NK-92 (cell line): ENCODE results near the gene REG3G.

ENCODE experiments used
- DNase-seq: peaks from one replicate; lab custom pipeline; 2025; ENCODE audit not compliant: unreplicated experiment; lab: John Stamatoyannopoulos, UW

Gene REG3G

DNA sequence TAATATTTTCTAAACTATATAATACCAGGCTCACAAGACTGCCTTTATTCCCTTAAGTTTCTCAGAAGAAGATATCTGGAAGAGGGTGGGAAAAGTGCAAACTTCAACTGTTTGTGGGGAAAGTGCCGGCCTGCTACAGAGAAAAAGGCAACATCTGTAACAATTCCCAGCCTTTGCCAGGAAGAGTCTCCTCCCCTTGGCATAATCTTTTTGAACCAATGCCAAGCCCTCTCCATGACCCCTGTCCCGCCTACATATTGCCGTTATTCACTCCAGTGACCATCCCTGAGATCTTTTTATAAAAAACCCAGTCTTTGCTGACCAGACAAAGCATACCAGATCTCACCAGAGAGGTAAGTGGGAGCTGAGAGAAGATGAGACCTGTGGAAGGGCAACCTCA is at the start of gene REG3G:
REG3G (plus strand) TSS at position 282 of the 400 bp plus-strand sequence. CDS start 392 bp downstream, outside the sequence.
- no peak for DNase-seq

DNA sequence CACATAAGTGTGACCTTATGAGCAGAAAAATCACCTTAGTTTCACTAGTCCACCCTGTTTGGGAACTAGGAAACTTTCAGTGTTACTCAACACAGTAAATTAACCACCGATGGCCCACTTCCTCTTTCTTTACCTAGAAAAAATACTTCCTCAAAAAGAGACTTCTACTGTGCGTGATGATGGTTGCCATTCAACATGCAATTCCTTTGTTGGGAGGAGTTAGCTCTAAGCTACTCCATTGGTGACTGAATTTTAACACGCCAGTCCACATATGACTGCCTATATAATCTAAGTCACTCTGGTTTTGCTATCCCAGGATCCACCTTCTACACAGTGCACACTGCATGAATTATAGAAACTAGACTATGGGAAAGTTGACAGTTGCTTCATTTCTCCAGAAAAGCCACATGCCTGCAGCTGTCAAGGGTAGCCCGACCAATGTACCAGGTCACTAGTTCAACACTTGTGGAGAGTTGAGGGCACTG is 47.8 kb upstream of the REG3G start:
- no peak for DNase-seq

GRCh38 chr2:78978340-78978739 is 47.2 kb upstream of the REG3G start:
- DNase-seq = no peak

- DNase-seq = no peak
Observed at GRCh38 chr2:78979380-78980151, 45.9 kb upstream of the REG3G start.

GRCh38 chr2:78980152-78980465 is 45.4 kb upstream of the REG3G start:
- DNase-seq = no peak

DNA sequence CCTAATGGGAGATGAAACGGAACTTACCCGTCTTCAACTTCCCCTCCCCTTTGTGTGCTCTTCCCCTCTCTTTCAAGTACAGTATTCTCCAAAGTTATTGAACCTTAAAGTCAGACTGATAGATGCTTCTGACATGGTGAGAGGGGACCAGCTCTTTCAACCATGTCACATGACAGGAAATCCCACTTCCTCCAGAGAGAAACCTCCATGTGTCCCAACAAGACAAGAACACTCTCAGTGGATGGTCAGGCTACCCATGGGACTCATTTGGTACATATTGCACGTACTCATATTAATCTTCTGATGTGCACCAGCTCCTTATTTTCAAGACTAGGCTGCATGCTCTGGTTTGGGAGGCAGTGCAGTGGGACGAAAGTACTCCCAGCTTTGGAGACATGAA is 44.6 kb upstream of the REG3G start:
- no peak for DNase-seq

GRCh38 chr2:78982638-78983330 is 42.7 kb upstream of the REG3G start:
- DNase-seq = no peak

GRCh38 chr2:78984386-78984785 is 41.1 kb upstream of the REG3G start:
- no peak for DNase-seq

DNA sequence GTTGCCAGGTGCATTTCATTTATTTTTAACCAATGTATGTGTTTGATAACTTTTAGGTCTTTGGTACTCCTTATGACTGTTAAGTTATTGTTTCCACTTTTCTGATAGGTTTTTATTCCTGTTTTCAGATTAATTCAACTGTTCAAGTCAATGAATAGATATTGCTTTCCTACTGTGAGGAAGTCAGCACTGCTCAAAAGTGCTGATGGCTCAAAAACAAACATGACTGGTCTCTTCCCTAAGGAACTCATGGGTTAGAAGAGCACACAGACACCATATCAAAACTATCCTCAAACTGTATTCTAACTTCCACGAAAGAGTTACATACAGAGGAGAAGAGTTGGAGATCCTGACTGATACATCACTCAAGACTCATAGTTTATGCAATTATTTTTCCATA is 39.9 kb upstream of the REG3G start:
- no peak for DNase-seq

- no peak for DNase-seq
Observed at GRCh38 chr2:78989051-78989450, 36.5 kb upstream of the REG3G start.

DNA sequence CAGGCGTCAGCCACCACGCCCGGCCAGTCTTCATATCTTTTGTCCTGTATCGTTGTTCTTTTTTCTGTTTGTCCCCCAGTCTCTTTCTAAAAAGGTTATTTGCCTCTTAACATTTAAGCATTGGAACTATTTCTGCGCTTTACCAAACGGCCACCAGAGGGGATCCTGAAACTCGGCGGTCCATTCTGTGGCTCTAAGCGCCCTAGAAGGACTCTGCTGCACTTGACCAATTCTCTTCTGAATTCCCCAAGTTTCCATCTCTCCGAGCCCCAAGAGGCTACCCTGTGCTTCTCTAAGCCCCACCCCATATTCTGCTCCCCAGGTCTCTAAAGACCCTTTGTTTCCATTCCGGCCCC is 33.1 kb upstream of the REG3G start:
- no peak for DNase-seq

- DNase-seq = no peak
Observed at GRCh38 chr2:78992807-78993517, 32.5 kb upstream of the REG3G start.

DNA sequence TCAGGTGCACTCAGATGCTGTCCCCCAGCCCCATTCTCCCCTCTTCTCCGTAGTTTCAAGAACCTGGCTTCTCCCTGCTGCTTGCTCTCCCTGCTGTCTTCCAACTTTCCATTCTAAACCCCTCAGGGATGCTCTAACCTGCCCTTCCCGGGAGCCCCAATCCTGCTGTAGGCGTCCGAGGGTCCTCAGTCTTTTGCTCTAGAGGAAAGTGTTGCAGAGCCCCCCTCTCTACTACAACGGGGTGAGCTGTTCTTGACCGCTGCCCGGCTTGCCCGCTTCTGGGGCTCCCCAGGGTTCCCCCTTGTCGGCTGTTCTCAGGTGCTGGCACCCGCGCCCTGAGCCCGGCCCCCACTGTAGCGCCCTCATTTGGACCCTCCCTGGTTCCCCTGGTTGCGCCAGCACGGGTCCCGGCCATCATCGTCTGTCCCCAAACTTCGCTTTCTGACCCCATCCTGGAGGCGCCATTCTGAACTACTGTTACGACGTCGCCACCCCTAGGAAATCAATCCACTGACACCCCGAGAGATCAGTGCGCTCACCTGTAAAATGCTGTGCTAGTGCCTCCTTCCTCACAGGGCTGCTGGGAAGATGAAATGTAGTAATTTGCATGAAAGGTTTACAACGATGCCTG is 31.9 kb upstream of the REG3G start:
- no peak for DNase-seq

DNA sequence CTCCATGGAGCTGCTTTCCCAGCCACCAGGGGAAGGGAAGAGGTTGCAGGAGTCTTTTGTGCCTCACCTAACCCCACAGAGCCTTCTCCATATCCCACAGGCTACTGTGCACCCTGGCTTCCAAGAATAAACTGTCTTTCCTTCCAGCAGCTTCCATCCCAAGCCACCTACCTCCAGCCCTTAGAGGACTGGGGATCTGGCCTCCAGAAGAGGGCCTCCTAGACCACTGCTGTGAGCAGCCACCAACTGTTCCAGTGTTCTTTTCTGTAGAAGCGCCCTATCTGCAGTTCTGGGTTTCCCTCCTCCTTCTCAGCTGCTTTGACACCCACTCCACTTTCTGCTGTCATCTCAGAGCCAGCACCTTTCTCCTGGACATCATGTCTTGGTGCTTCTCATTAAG is 30.7 kb upstream of the REG3G start:
- no peak for DNase-seq

GRCh38 chr2:78999406-78999805 is 26.1 kb upstream of the REG3G start:
- DNase-seq = no peak

GRCh38 chr2:79000008-79000576 is 25.4 kb upstream of the REG3G start:
- no peak for DNase-seq

DNA sequence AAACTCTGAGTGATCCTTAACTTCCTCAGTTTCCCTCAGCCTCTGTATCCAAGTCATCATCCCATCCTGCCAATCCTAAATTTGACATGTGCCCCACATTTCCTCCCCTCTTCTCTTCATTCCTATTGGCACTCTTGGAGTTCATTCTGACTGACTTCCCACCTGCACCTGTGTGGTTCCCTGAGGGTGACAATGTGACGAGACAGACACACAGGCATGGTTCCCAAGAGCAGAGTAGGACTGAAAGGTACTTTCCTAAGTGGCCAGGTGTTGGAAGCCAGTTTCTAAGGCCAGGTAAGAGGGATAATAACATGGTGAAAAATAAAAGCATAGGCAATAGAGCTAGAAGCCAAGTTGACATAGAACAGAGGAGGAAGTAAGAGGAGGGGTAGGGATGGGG is 24.2 kb upstream of the REG3G start:
- no peak for DNase-seq

DNA sequence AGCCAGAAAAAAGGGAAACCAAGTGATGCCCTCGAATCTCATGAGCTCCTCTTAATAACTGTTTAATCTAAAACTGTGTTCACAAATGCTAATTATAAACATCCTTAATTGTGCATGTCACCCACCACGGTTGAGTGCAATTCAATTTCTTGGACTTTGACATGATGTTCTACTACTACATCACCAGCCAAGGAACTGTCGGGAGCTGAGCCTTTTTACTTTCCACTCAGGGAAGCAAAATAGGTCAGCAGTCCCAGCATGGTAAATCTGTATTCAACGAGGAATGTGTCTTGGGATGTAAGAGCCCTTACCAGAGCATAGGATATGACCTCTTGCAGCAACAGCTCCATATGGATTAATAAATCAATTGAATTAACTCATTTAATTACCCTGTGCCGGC is 20.8 kb upstream of the REG3G start:
- DNase-seq = no peak

- no peak for DNase-seq
Observed at GRCh38 chr2:79005216-79005615, 20.3 kb upstream of the REG3G start.

DNA sequence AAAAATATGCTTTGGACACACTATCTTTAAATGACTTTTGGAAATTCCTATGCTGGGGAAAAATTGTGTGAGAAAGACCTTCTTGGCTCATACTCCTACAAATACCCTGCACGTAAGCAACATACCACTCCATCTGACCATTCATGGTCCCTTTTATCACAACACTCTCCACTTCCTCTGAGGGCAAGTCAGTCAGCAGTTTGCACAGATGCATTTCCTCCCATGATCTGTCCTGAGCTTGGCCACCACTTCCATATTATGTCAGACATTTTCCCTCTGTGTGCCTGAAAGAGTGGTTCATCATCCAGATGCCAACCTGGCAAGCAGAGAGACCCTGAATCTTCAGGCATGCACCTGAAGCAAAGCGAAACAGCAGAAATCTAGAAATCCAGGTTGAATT is 16.1 kb upstream of the REG3G start:
- no peak for DNase-seq

DNA sequence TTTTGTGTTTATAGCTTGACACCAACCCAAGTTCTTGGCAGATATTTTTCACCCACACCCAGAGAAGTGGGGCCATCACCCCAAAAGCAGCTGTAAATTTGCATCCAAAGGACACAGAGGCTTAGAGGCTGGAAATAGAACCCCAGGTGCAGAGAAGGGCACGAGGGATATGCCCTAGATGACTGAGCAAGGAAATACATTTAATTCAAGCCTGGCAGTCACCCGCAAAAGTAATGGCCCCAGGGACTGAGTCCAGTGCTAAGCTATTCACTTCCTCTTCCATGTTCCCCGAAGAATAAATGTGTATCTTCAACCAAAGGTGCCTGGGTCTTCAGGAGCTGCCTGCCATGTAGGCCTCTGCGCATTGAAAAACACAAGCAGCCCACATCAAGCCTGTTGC is 14.0 kb upstream of the REG3G start:
- DNase-seq = no peak
